Naive thymus-derived CD4-positive, alpha-beta T cell (primary cell): ENCODE measurements around the gene NPBWR2. TPM values are rescaled to one million over a fixed set of nuclear protein-coding genes. Genes with fewer than 3 reads are reported as not detected.

Experiments used
- ATAC-seq: fragments of 150-1000 bp; cut with Tn5 transposase; 2 replicates; pipeline ENCODE4 v1.10.0; 2021; ENCODE audit warnings: mild to moderate bottlenecking, moderate library complexity
- CTCF ChIA-PET: fragments of 350-600 bp; sonication (Branson Sonifier 250); formaldehyde crosslinking; loops from one replicate; lab custom pipeline; 2021; ENCODE audit warnings: antibody characterized with exemption; lab: Charles Lee
- POLR2A ChIA-PET: fragments of 350-600 bp; sonication (Branson Sonifier 250); formaldehyde crosslinking; loops from one replicate; lab custom pipeline; 2021; ENCODE audit warnings: antibody characterized with exemption, inconsistent platforms; lab: Charles Lee
- DNase-seq, 9 donors: peaks; one replicate each; pipeline versions ENCODE4 v3.0.0 to v3.0.0-alpha.2; 2020 to 2022; ENCODE audit warnings: mixed read lengths in 1 of 9
- H3K27ac ChIP-seq: one replicate; pipeline ENCODE4 v1.7.0; 2013; ENCODE audit warnings: mild to moderate bottlenecking, low read depth, low read length, moderate library complexity
- H3K27me3 ChIP-seq, 2 donors: one replicate each; pipeline ENCODE4 v1.7.0; 2013; ENCODE audit warnings: low read length in 2 of 2, mild to moderate bottlenecking in 2 of 2, moderate library complexity in 2 of 2; ENCODE audit not compliant: control insufficient read depth in 2 of 2, insufficient read depth in 2 of 2
- H3K36me3 ChIP-seq, 3 experiments: 1 replicate in 2 of 3; 2 replicates in 1 of 3; pipeline ENCODE4 v1.7.0; 2013; ENCODE audit warnings: low read length in 3 of 3, mild to moderate bottlenecking in 3 of 3, moderate library complexity in 1 of 3; ENCODE audit not compliant: insufficient read depth in 3 of 3, control insufficient read depth in 2 of 3
- H3K4me1 ChIP-seq, 2 donors: one replicate each; pipeline ENCODE4 v1.7.0; 2013; ENCODE audit warnings: low read length in 2 of 2, mild to moderate bottlenecking in 2 of 2, moderate library complexity in 1 of 2; ENCODE audit not compliant: control insufficient read depth in 2 of 2, insufficient read depth in 2 of 2
- H3K4me3 ChIP-seq: 2 replicates; pipeline ENCODE4 v1.7.0; 2013; ENCODE audit warnings: mild to moderate bottlenecking, low read length
- H3K9me3 ChIP-seq, 3 experiments: 1 replicate in 2 of 3; 2 replicates in 1 of 3; pipeline ENCODE4 v1.7.0; 2013; ENCODE audit warnings: low read length in 3 of 3; ENCODE audit not compliant: control insufficient read depth in 2 of 3
- H3K27ac Mint-ChIP-seq, 9 donors: one replicate each; pipeline ENCODE4 v1.8.0; 2020 to 2022; ENCODE audit warnings: mixed read lengths in 9 of 9, mild to moderate bottlenecking in 8 of 9, moderate library complexity in 5 of 9, inconsistent platforms in 2 of 9
- H3K27me3 Mint-ChIP-seq, 5 donors: one replicate each; pipeline ENCODE4 v1.8.0; 2021 to 2022; ENCODE audit warnings: mixed read lengths in 5 of 5, mild to moderate bottlenecking in 1 of 5
- H3K36me3 Mint-ChIP-seq, 5 donors: one replicate each; pipeline ENCODE4 v1.8.0; 2020 to 2022; ENCODE audit warnings: mixed read lengths in 5 of 5, mild to moderate bottlenecking in 3 of 5, inconsistent platforms in 1 of 5
- H3K4me1 Mint-ChIP-seq, 7 donors: one replicate each; pipeline ENCODE4 v1.8.0; 2020 to 2022; ENCODE audit warnings: mixed read lengths in 7 of 7, mild to moderate bottlenecking in 3 of 7, inconsistent platforms in 1 of 7
- H3K4me3 Mint-ChIP-seq, 10 donors: one replicate each; pipeline ENCODE4 v1.8.0; 2020 to 2022; ENCODE audit warnings: mild to moderate bottlenecking in 10 of 10, mixed read lengths in 10 of 10, moderate library complexity in 6 of 10, inconsistent platforms in 2 of 10
- H3K9me3 Mint-ChIP-seq, 11 donors: one replicate each; pipeline ENCODE4 v1.8.0; 2020 to 2022; ENCODE audit warnings: mixed read lengths in 11 of 11, mild to moderate bottlenecking in 4 of 11, inconsistent platforms in 1 of 11, moderate library complexity in 1 of 11
- intact Hi-C, 2 donors: fragments of 100-400 bp; cut with micrococcal nuclease; formaldehyde crosslinking; loops; one replicate each; pipeline ENCODE4 v1.15.1; 2023
- microRNA-seq: library from miRNA; unstranded; fragments of <30 nt; microRNA quantifications from one replicate; pipeline ENCODE4 v1.2.0, GENCODE V29; 2022; ENCODE audit warnings: borderline microRNAs expressed
- polyA plus RNA-seq, 2 donors: library from polyadenylated mRNA; unstranded; fragments of 300-500 nt; fragmentation: Illumina TruSeq; gene quantifications; one replicate each; pipeline ENCODE4 v1.2.3, GENCODE V29; 2021
- total RNA-seq, 6 experiments: library from RNA in 5 of 6; stranded (reverse) in 5 of 6; gene quantifications; 1 replicate in 5 of 6; 2 replicates in 1 of 6; pipeline ENCODE4 v1.2.3 and lab custom pipeline; 2021 to 2026

The NPBWR2 gene
- total and polyA plus RNA-seq, 7 experiments from 2014 or later = not detected

GRCh38 chr20:64053841-64054661 lies 53.3 kb downstream of the NPBWR2 start:
- H3K27ac Mint-ChIP-seq = peak overlapping the region in 1 of 9 donors; percentile 42
- Histone ChIP-seq H3K36me3 (no peaks in the 10 kb centered on the region), H3K4me1 (peaks cover 0 to 16% of the 10 kb centered on the region in 2 donors), H3K9me3 (no peaks in the 10 kb centered on the region), H3K27ac (no peak overlapping the region), H3K4me3 (no peak overlapping the region), H3K27me3 (peaks cover 6 to 22% of the 10 kb centered on the region in 2 donors)
- intact Hi-C loops = no loop called here
- no peaks in the 10 kb centered on the region for H3K36me3 Mint-ChIP-seq
- no peak for ATAC-seq
- CTCF ChIA-PET = interaction anchor here (2.1 kb wide), 1 partner anchor 15 kb away, joined by 5 read pairs; no protein-coding TSS in a partner anchor
- H3K4me3 Mint-ChIP-seq = peak overlapping the region in 1 of 10 donors; percentile 45
- POLR2A ChIA-PET = interaction anchor here (1.0 to 1.7 kb wide), 4 partner anchors 9 to 24 kb away, joined by 3 to 5 read pairs (median 4); partner anchors contain the start of gene TCEA2
- H3K4me1 Mint-ChIP-seq = peaks cover 0 to 22% (median 8%) of the 10 kb centered on the region in 7 donors
- no peak for DNase-seq
- peaks cover 5 to 18% (median 8%) of the 10 kb centered on the region in 5 donors for H3K27me3 Mint-ChIP-seq
- H3K9me3 Mint-ChIP-seq = no peaks in the 10 kb centered on the region

Small RNAs within 50 kb of the gene (microRNA-seq; reads per million reads assigned to microRNA genes)
- gene MIR6813 = not detected

Other genes starting within 250 kb of the NPBWR2 start
- under 1 TPM in 1 of 5 experiments, not detected in 4; 0.24 TPM for gene ABHD16B, start 246.1 kb downstream of the NPBWR2 start, total RNA-seq
- gene ABHD16B, start 246.1 kb downstream of the NPBWR2 start, polyA plus RNA-seq = 1 to 10 TPM in 1 of 2 donors, under 1 TPM in 1; 0.65 to 1.1 TPM
- gene TPD52L2, start 242.3 kb downstream of the NPBWR2 start, total RNA-seq = 10 to 100 TPM; 33.7 to 56.8 (median 43.2) TPM
- 10 to 100 TPM; 67.4 to 84.0 TPM for gene TPD52L2, start 242.3 kb downstream of the NPBWR2 start, polyA plus RNA-seq
- gene DNAJC5, start 212.4 kb downstream of the NPBWR2 start, total RNA-seq = 10 to 100 TPM; 35.5 to 56.8 (median 50.3) TPM
- 1 to 10 TPM; 7.5 to 7.6 TPM for gene DNAJC5, start 212.4 kb downstream of the NPBWR2 start, polyA plus RNA-seq
- 10 to 100 TPM; 42.0 to 49.0 (median 46.6) TPM for gene UCKL1, start 151.1 kb downstream of the NPBWR2 start, total RNA-seq
- 10 to 100 TPM; 20.5 to 33.0 TPM for gene UCKL1, start 151.1 kb downstream of the NPBWR2 start, polyA plus RNA-seq
- gene ZNF512B, start 137.6 kb downstream of the NPBWR2 start, total RNA-seq = 10 to 100 TPM; 17.7 to 29.8 (median 26.3) TPM
- gene ZNF512B, start 137.6 kb downstream of the NPBWR2 start, polyA plus RNA-seq = 1 to 10 TPM; 1.1 to 2.4 TPM
- 10 to 100 TPM; 10.2 to 37.8 (median 22.7) TPM for gene SAMD10, start 127.9 kb downstream of the NPBWR2 start, total RNA-seq
- gene SAMD10, start 127.9 kb downstream of the NPBWR2 start, polyA plus RNA-seq = 10 to 100 TPM; 11.5 to 14.2 TPM
- 10 to 100 TPM; 71.2 to 95.8 (median 82.9) TPM for gene PRPF6, start 126.4 kb downstream of the NPBWR2 start, total RNA-seq
- 100 to 1,000 TPM in 1 of 2 donors, 10 to 100 TPM in 1; 86.9 to 127 TPM for gene PRPF6, start 126.4 kb downstream of the NPBWR2 start, polyA plus RNA-seq
- 10 to 100 TPM in 3 of 5 experiments, 1 to 10 TPM in 2; 4.7 to 24.6 (median 12.5) TPM for gene C20orf204, start 71.4 kb downstream of the NPBWR2 start, total RNA-seq
- under 1 TPM in 1 of 2 donors, not detected in 1; 0.39 TPM for gene C20orf204, start 71.4 kb downstream of the NPBWR2 start, polyA plus RNA-seq
- gene SOX18, start 57.9 kb downstream of the NPBWR2 start, total RNA-seq = 1 to 10 TPM in 1 of 5 experiments, under 1 TPM in 1, not detected in 3; 0.20 to 1.7 TPM
- not detected for gene SOX18, start 57.9 kb downstream of the NPBWR2 start, polyA plus RNA-seq
- 10 to 100 TPM; 35.5 to 73.2 (median 47.3) TPM for gene TCEA2, start 44.4 kb downstream of the NPBWR2 start, total RNA-seq
- 10 to 100 TPM; 22.2 to 33.2 TPM for gene TCEA2, start 44.4 kb downstream of the NPBWR2 start, polyA plus RNA-seq
- gene RGS19, start 28.0 kb downstream of the NPBWR2 start, total RNA-seq = 10 to 100 TPM; 21.8 to 93.4 (median 23.6) TPM
- 10 to 100 TPM; 55.2 to 66.8 TPM for gene RGS19, start 28.0 kb downstream of the NPBWR2 start, polyA plus RNA-seq
- gene OPRL1, start 27.5 kb downstream of the NPBWR2 start, total RNA-seq = 1 to 10 TPM in 3 of 5 experiments, under 1 TPM in 2; 0.75 to 6.1 (median 1.1) TPM
- gene OPRL1, start 27.5 kb downstream of the NPBWR2 start, polyA plus RNA-seq = 1 to 10 TPM in 1 of 2 donors, under 1 TPM in 1; 0.18 to 1.3 TPM
- under 1 TPM in 2 of 5 experiments, not detected in 3; 0.48 to 0.71 TPM for gene LKAAEAR1, start 23.2 kb downstream of the NPBWR2 start, total RNA-seq
- under 1 TPM; 0.47 to 0.75 TPM for gene LKAAEAR1, start 23.2 kb downstream of the NPBWR2 start, polyA plus RNA-seq
- not detected for gene MYT1, start 56.9 kb upstream of the NPBWR2 start, total RNA-seq
- not detected for gene MYT1, start 56.9 kb upstream of the NPBWR2 start, polyA plus RNA-seq
- 100 to 1,000 TPM in 3 of 5 experiments, 10 to 100 TPM in 2; 67.2 to 229 (median 103) TPM for gene PCMTD2, start 148.2 kb upstream of the NPBWR2 start, total RNA-seq
- gene PCMTD2, start 148.2 kb upstream of the NPBWR2 start, polyA plus RNA-seq = 100 to 1,000 TPM in 1 of 2 donors, 10 to 100 TPM in 1; 60.5 to 102 TPM